Esophagus (tissue), 2 donors: Measurements from ENCODE around the gene MYO7B. TPM values are rescaled to one million over a fixed set of nuclear protein-coding genes. Genes with fewer than 3 reads are reported as not detected.

Experiments used
- H3K27ac ChIP-seq, 2 donors: one replicate each; pipeline ENCODE4 v1.5.1; 2013; ENCODE audit warnings: low read depth in 2 of 2, mild to moderate bottlenecking in 2 of 2, inconsistent platforms in 1 of 2, low read length in 1 of 2, moderate library complexity in 1 of 2
- H3K27me3 ChIP-seq, 2 donors: one replicate each; pipeline ENCODE4 v1.6.1; 2013; ENCODE audit warnings: low read length in 2 of 2, control low read depth in 1 of 2, mild to moderate bottlenecking in 1 of 2; ENCODE audit not compliant: insufficient read depth in 2 of 2, control insufficient read depth in 1 of 2
- H3K36me3 ChIP-seq, 2 donors: one replicate each; pipeline ENCODE4 v1.6.1; 2013; ENCODE audit warnings: low read length in 1 of 2; ENCODE audit not compliant: control insufficient read depth in 2 of 2, insufficient read depth in 2 of 2
- H3K4me1 ChIP-seq, 2 donors: one replicate each; pipeline ENCODE4 v1.6.1; 2013; ENCODE audit warnings: low read length in 1 of 2; ENCODE audit not compliant: control insufficient read depth in 2 of 2, insufficient read depth in 2 of 2
- H3K4me3 ChIP-seq, 2 donors: one replicate each; pipeline ENCODE4 v1.5.1; 2013; ENCODE audit warnings: low read length in 2 of 2, mild to moderate bottlenecking in 2 of 2, low read depth in 1 of 2, moderate library complexity in 1 of 2
- H3K9me3 ChIP-seq, 2 donors: one replicate each; pipeline ENCODE4 v1.6.1; 2013; ENCODE audit warnings: mild to moderate bottlenecking in 2 of 2, low read depth in 1 of 2, low read length in 1 of 2, moderate library complexity in 1 of 2; ENCODE audit not compliant: control insufficient read depth in 2 of 2, insufficient read depth in 1 of 2
- WGBS, 2 donors: extraction: QIAGEN DNeasy Blood & Tissue Kit; methylation state at CpG; one replicate each; pipeline ENCODE4 v1.1.7; 2013; 5-methylcytosine and 5-hydroxymethylcytosine counted together
- polyA plus RNA-seq, 2 donors: library from polyadenylated mRNA; stranded (reverse); fragments of 200-250 nt; gene quantifications; one replicate each; pipeline ENCODE4 v1.2.3, GENCODE V29; 2013
- donor health status: healthy with polysubstance abuse.
- donor health status: Bipolar disorder and iron deficiency.

Gene MYO7B
- polyA plus RNA-seq, 2 donors = 0.09 to 0.20 TPM

DNA sequence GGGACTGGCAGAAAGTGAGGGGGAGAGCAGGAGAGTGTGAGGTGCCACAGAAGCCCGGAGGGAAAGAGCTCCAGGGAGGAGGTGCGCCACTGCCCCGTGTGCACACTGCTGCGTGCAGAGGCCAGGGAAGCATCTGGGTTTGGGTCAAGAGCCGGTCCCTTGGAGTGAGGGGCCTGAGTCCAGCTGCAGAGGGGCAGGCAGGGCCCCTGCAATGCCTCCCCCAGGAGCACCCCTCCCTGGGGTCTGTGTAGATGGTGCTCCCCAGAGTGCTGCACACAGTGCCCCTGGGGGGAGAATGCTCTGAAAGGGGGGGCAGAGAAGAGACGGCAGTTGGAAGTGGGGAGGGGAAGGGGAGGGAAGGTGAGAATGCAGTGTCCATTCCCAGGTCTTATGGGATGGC lies 143.5 kb downstream of the MYO7B start:
- Histone ChIP-seq H3K4me1 (no peaks in the 10 kb centered on the region), H3K36me3 (no peaks in the 10 kb centered on the region), H3K9me3 (no peaks in the 10 kb centered on the region), H3K27ac (no peak overlapping the region), H3K4me3 (no peak overlapping the region), H3K27me3 (no peaks in the 10 kb centered on the region)
- 89% methylated on average over 6 of the region's 6 CpGs for WGBS, 2 donors

DNA sequence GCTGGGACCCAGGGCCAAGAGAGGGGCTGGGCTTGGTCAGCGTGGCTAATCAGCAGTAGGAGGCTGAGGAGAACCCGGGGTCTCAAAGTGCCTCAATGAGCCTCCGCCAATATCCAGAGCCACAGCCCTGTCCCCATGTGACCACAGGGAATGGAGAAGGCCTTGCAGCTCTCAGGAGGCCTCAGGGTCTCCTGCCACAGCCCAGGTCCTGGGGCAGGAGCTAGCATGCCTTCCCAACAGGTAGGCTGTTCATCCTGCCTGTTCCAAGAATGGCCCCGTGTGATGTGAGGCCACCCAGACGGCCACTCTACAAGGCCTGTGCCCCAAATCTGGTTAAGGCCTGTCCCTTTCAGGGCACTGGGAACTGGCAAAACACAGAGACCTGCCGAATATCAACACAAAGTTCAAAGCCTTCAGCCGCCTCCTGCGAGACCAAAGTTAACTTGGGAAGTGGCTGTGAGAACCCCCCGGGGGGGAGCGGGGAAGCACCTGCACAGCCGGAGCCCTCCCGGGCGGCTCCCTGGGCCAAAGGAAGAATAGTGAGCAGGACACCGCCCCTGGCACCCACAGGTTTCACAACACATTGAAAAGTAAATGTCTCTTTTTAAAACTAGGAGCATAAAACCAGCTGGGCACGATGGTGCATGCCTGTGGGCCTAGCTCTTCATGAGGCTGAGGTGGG lies 144.3 kb downstream of the MYO7B start:
- H3K36me3 ChIP-seq = no peaks in the 10 kb centered on the region
- H3K4me3 ChIP-seq = no peak overlapping the region
- WGBS, 2 donors = 72% methylated on average over 15 of the region's 15 CpGs
- H3K27ac ChIP-seq = no peak overlapping the region
- H3K27me3 ChIP-seq = no peaks in the 10 kb centered on the region
- no peaks in the 10 kb centered on the region for H3K9me3 ChIP-seq
- H3K4me1 ChIP-seq = no peaks in the 10 kb centered on the region

DNA sequence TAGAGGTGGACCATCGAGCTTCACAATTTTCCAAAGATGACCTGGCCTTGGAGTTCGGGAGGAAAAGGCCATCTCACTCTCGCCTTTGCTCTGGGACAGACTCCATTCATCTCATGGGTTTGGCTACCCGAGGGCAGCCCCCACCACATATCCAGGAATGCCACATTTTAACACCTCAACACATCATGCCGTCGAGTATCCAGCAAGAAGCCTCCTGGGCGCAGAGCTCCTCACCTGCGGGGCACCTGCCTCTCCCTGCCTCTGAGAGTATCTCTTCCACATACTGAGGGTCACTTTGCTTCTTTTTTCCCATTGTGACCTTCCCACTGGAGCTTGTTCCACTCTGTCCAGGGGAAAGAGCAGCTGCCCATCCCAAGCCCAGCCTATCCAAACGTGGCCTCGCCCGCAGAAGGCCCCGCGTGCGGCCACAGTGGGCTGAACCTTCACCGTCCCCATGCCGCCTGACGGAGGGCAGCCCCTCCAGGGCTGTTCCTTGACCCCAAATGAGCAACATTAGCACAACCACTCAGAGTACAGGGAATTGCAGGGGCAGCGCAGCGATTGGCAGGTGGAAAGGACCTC lies 145.3 kb downstream of the MYO7B start:
- 84% methylated on average over 19 of the region's 19 CpGs for whole genome bisulfite sequencing, 2 donors
- no peaks in the 10 kb centered on the region for H3K36me3 ChIP-seq
- no peaks in the 10 kb centered on the region for H3K9me3 ChIP-seq
- H3K27me3 ChIP-seq = no peaks in the 10 kb centered on the region
- H3K27ac ChIP-seq = peak overlapping the region in 1 of 2 donors; percentile 27
- no peaks in the 10 kb centered on the region for H3K4me1 ChIP-seq
- H3K4me3 ChIP-seq = no peak overlapping the region

DNA sequence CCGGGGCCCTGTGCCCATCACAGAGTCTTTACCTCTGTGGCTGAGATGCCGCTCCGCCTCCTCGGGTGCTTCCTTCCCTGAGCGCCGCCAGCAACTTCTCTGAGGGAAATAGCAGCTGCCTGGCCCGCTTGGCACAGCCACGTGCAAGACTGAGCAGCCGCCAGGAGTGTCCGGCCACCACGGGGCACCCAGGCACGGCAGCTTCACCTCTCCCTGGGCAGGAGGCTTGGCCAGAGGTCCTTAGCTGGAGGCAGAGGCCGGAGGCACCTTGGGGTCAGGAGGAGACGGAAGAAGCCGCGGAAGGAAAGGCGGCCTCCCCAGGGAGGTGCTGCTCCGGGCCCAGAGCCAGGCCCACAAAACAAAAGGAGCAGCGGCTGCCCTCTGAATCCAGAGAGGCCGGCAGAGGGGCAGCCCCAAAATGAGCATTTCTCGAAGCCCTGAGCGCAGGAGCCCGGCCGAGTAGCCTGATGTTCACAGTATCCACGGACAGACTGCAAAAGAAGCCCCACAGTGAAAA lies 145.9 kb downstream of the MYO7B start:
- H3K27ac ChIP-seq = peak overlapping the region in 1 of 2 donors; percentile 27
- H3K4me3 ChIP-seq = peak overlapping the region in 1 of 2 donors; percentile 18
- WGBS, 2 donors = 30 to 33% methylated on average over 25 of the region's 25 CpGs
- no peaks in the 10 kb centered on the region for H3K36me3 ChIP-seq
- H3K27me3 ChIP-seq = no peaks in the 10 kb centered on the region
- no peaks in the 10 kb centered on the region for H3K9me3 ChIP-seq
- no peaks in the 10 kb centered on the region for H3K4me1 ChIP-seq

DNA sequence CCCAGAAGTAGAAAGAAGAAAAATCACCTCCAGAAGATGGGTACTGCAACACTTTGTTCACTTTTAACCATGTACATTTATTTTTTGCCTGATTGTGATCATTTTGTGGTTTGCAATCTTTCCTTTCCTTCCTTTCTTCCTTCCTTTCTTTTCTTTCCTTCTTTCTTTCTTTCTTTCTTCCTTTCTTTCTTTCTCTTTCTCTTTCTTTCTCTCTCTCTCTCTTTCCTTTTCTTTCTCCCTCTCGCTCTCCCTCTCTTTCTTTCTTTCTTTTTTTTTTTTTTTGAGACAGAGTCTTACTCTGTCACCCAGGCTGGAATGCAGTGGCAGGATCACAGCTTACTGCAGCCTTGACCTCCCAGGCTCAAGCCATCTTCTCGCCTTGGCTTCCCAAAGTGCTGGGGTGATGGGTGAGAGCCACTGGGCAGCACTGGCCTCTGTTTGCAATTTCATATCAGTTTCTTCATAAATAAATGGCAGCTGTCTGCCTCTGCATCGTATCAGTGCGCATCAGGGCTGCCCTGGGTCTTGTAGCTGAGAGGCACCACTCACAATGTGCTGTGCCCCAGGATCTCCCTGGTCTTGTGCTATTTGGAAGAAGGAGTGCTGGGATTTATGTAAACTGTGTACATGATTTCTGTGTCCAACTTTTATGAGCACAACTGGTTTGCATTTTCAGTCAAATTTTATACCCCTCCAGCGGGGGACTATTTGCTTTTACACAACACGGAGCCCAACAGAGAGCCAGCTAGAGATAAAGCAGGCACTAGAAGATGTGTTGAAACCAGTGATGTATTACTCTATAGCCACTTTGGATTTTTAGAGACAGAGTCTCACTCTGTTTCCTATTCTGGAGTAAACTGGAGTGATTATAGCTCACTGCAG lies 146.7 kb downstream of the MYO7B start:
- WGBS, 2 donors = 91 to 93% methylated on average over 6 of the region's 6 CpGs

DNA sequence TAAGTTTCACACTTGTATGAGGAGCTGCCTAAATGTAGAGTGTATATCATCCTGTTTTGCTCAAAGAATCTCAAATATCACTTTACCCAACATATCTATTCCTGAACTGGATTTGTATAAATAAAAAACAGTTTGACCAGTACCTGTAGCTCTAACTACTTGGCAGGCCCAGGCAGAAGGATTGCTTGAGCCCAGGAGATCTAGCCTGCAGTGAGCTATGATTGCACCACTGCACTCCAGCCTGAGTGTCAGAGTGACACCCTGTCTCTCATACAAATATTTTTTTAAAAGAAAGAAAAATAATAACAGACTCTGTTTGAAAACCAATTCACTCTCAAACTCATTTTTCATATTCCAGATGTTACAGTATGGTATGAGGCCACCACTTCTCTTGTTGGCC lies 147.6 kb downstream of the MYO7B start:
- Histone ChIP-seq H3K36me3 (no peaks in the 10 kb centered on the region), H3K27me3 (no peaks in the 10 kb centered on the region), H3K9me3 (no peaks in the 10 kb centered on the region), H3K27ac (no peak overlapping the region), H3K4me1 (no peaks in the 10 kb centered on the region), H3K4me3 (no peak overlapping the region)

More for the DNA sequence above, 146.7 kb downstream of the MYO7B start:
- no peaks in the 10 kb centered on the region for H3K4me1 ChIP-seq
- no peak overlapping the region for H3K27ac ChIP-seq
- H3K27me3 ChIP-seq = no peaks in the 10 kb centered on the region
- no peaks in the 10 kb centered on the region for H3K36me3 ChIP-seq
- no peak overlapping the region for H3K4me3 ChIP-seq
- H3K9me3 ChIP-seq = no peaks in the 10 kb centered on the region

DNA sequence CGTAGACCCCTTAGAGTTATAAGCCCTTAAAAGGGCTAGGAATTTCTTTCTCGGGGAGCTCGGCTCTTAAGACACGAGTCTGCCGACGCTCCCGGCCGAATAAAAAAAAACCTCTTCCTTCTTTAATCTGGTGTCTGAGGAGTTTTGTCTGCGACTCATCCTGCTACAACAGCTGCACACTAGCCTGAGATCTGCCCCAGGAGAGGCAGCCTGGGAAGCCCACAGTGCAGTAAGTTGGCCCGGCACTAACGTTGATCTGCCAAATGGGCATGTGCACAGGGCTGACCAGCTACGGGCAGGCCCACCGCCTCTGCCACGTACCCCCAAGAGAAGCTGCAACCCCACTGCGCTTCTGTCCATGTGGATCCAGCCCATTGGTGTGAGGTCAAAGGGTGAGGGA lies 148.3 kb downstream of the MYO7B start:
- Histone ChIP-seq H3K27ac (peak overlapping the region in 1 of 2 donors; percentile 14), H3K27me3 (no peaks in the 10 kb centered on the region), H3K4me1 (no peaks in the 10 kb centered on the region), H3K4me3 (no peak overlapping the region), H3K36me3 (no peaks in the 10 kb centered on the region), H3K9me3 (no peaks in the 10 kb centered on the region)
- WGBS, 2 donors = 69% methylated on average over 15 of the region's 15 CpGs

DNA sequence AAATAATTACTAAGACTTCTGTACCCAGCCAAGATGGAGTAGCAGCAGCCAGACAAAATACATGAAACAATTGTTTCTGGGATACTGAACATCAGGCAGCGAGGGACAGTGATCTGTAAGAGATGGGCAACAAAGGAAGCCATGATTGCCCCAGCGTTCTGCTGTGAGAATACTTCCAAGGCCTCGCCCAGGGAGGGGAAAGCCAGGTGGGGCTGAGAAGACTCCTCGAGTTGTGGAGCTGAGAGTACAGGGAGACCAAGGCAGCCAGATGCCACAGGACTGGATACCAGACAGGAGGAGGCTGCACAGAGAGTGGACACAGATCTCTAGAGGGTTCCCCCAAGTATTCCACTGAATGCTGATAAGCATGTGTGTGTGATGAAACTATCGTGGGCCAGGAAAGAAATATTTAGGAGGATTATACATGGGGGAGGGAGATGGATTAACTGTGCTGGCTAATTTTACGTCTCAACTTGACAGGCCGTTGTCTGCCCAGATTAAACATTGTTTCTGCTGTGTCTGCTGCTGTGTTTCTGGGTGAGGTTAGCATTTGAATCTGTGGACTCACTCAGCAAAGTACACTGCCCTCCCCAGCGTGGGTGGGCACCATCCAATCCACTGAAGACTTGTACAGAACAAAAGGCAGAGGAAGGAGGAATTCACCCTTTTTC lies 150.1 kb downstream of the MYO7B start:
- Histone ChIP-seq H3K9me3 (peaks cover 4 to 5% of the 10 kb centered on the region in 2 donors), H3K27ac (no peak overlapping the region), H3K4me3 (no peak overlapping the region), H3K36me3 (no peaks in the 10 kb centered on the region), H3K4me1 (no peaks in the 10 kb centered on the region), H3K27me3 (no peaks in the 10 kb centered on the region)
- WGBS, 2 donors = 52 to 64% methylated on average over 8 of the region's 8 CpGs
